GM23338 (cell line): ENCODE data around the gene RTN4RL1. TPM values are rescaled to one million over a fixed set of nuclear protein-coding genes. Genes with fewer than 3 reads are reported as not detected.

Source experiments
- ATAC-seq: fragments of 200-7000 bp; cut with Tn5 transposase; 3 replicates; pipeline ENCODE4 v1.9.1; 2020
- DNase-seq: peaks from one replicate; pipeline ENCODE4 v3.0.0-alpha.2; 2015; ENCODE audit warnings: low spot score
- H2AFZ ChIP-seq: fragments of 200-600 bp; sonication (generic); 2 replicates; pipeline ENCODE4 v1.8.0; 2016; ENCODE audit warnings: antibody characterized with exemption, mild to moderate bottlenecking, moderate library complexity
- H3F3A ChIP-seq: fragments of 200-600 bp; sonication (generic); replicated peaks from 2 replicates; pipeline ENCODE4 v1.8.0; 2017; ENCODE audit warnings: antibody characterized with exemption, mixed run types, low read depth
- H3K27ac ChIP-seq: fragments of 200-600 bp; sonication (generic); 2 replicates; pipeline ENCODE4 v1.6.1; 2016; ENCODE audit warnings: low read depth
- H3K27me3 ChIP-seq: fragments of 200-600 bp; sonication (generic); 2 replicates; pipeline ENCODE4 v1.8.0; 2016; ENCODE audit warnings: mild to moderate bottlenecking, mixed run types, moderate library complexity; ENCODE audit not compliant: insufficient read depth
- H3K36me3 ChIP-seq: fragments of 200-600 bp; sonication (generic); 2 replicates; pipeline ENCODE4 v1.8.0; 2016; ENCODE audit warnings: mild to moderate bottlenecking; ENCODE audit not compliant: insufficient read depth
- H3K4me1 ChIP-seq: fragments of 200-600 bp; sonication (generic); 2 replicates; pipeline ENCODE4 v1.8.0; 2016; ENCODE audit warnings: mild to moderate bottlenecking, moderate library complexity; ENCODE audit not compliant: insufficient read depth
- H3K4me2 ChIP-seq: fragments of 200-600 bp; sonication (generic); 2 replicates; pipeline ENCODE4 v1.7.1; 2017; ENCODE audit warnings: mixed run types
- H3K4me3 ChIP-seq: fragments of 200-600 bp; sonication (generic); 2 replicates; pipeline ENCODE4 v1.6.1; 2016; ENCODE audit warnings: mixed run types
- H3K79me2 ChIP-seq: fragments of 200-600 bp; sonication (generic); replicated peaks from 2 replicates; pipeline ENCODE4 v1.8.0; 2017; ENCODE audit warnings: mild to moderate bottlenecking; ENCODE audit not compliant: insufficient read depth
- H3K9me2 ChIP-seq: fragments of 200-600 bp; sonication (generic); 2 replicates; pipeline ENCODE4 v1.8.0; 2017; ENCODE audit not compliant: insufficient read depth
- H4K20me1 ChIP-seq: fragments of 200-600 bp; sonication (generic); replicated peaks from 2 replicates; pipeline ENCODE4 v1.8.0; 2017; ENCODE audit warnings: mild to moderate bottlenecking; ENCODE audit not compliant: insufficient read depth
- H3K27ac Mint-ChIP-seq: 2 replicates; pipeline ENCODE4 v1.8.0; 2020; ENCODE audit warnings: inconsistent platforms, mild to moderate bottlenecking, moderate library complexity, mixed read lengths
- H3K27me3 Mint-ChIP-seq: 3 replicates; pipeline ENCODE4 v1.8.0; 2022; ENCODE audit warnings: low read depth, mild to moderate bottlenecking, moderate library complexity, mixed read lengths, inconsistent platforms; ENCODE audit not compliant: insufficient read depth, poor library complexity
- H3K36me3 Mint-ChIP-seq: 3 replicates; pipeline ENCODE4 v1.8.0; 2021; ENCODE audit warnings: low read depth, mild to moderate bottlenecking, inconsistent platforms, moderate library complexity, mixed read lengths
- H3K4me1 Mint-ChIP-seq: 3 replicates; pipeline ENCODE4 v1.8.0; 2020; ENCODE audit warnings: mild to moderate bottlenecking, inconsistent platforms, mixed read lengths
- H3K4me3 Mint-ChIP-seq: 3 replicates; pipeline ENCODE4 v1.8.0; 2021; ENCODE audit warnings: moderate library complexity, mild to moderate bottlenecking, inconsistent platforms, mixed read lengths
- H3K9me3 Mint-ChIP-seq: 3 replicates; pipeline ENCODE4 v1.8.0; 2020; ENCODE audit warnings: moderate library complexity, mild to moderate bottlenecking, inconsistent platforms, mixed read lengths
- CREB1 ChIP-seq: fragments of 250-450 bp; sonication (Bioruptor Pico); IDR thresholded peaks from 2 replicates; pipeline ENCODE4 v1.5.0; 2020; ENCODE audit warnings: low read depth, mild to moderate bottlenecking, moderate library complexity
- EZH2 ChIP-seq: fragments of 200-600 bp; sonication (generic); IDR thresholded peaks from one replicate; pipeline ENCODE4 v1.8.0; 2017; ENCODE audit warnings: antibody characterized with exemption, mild to moderate bottlenecking, low read depth; ENCODE audit not compliant: unreplicated experiment
- POLR2AphosphoS5 ChIP-seq: IDR thresholded peaks from 2 replicates; pipeline ENCODE4 v1.6.1; 2016; ENCODE audit warnings: antibody characterized with exemption, low read depth
- polyA plus RNA-seq: library from polyadenylated mRNA; unstranded; fragments of >200 nt; fragmentation: Nextera tagmentation; extraction: Ambion mirVana; gene quantifications from 2 replicates; pipeline ENCODE4 v1.2.1, GENCODE V29; 2016
- total RNA-seq: library from RNA; depleted of rRNA; stranded (reverse); fragments of >200 nt; shearing (Covaris generic); gene quantifications from 2 replicates; pipeline ENCODE4 v1.2.3, GENCODE V29; 2014
- TF ChIP-seq, protein P1 (sequence below), 2 experiments: fragments of 200-600 bp in 1 of 2; sonication (generic) in 1 of 2; conservative IDR thresholded peaks; 2 replicates each; pipeline versions ENCODE4 v1.5.1 to v1.6.1; 2016 to 2017; ENCODE audit warnings: antibody characterized with exemption in 2 of 2, low read depth in 2 of 2, mild to moderate bottlenecking in 2 of 2, moderate library complexity in 1 of 2
- TF ChIP-seq, protein P2 (sequence below): fragments of 250-450 bp; sonication (Bioruptor Pico); IDR thresholded peaks from 2 replicates; pipeline ENCODE4 v1.5.0; 2020; ENCODE audit warnings: mild to moderate bottlenecking, moderate library complexity

The RTN4RL1 gene
- total and polyA plus RNA-seq, 2 experiments from 2014 or later: 0.17 TPM; not detected in 1

DNA sequence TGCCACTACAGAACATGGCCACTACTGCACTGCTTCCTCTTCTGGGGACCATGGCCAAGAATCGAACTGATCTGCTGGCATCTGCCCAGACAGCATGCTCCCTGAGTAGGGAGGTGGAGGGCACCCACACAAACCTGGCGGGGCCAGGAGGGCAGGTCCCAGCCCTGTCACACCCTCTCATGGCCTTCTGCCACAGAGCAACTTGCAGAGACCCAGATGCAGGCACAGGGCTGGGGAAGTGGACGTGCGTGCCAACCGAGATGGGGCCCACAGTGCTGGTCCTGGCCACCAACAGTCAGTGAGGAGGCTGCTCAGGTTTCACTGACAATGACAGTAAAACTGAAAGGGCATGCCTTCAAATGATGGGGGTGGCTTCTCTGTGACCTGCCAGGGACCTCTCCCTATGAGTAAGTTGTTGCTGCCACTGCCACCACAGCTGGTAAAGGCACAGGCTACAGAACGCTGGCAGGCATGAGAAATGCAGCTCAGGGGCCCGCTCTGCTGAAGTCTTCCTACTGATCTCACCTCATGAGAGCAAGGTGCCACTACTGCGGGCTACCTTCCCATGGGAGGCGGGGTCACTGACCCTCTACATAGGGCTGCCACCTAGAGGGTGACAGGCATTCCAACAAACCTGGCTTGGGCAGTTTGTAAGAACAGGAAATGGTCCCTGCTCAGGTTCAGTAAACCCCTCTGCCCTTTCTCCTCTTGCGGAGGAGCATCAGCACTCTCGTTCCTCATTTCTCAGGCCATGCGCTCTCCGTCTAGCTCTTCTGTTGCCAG, 45.3 kb upstream of the RTN4RL1 start:
- Histone ChIP-seq H4K20me1 (no peaks in the 10 kb centered on the region; the same call in none of the 2 replicates), H2AFZ (no peak overlapping the region), H3K27me3 (no peaks in the 10 kb centered on the region), H3K4me1 (peaks cover 9% of the 10 kb centered on the region), H3K27ac (0 out of 2 replicates have a peak overlapping the region, but pooled peaks have one; percentile 50), H3F3A (no peaks in the 10 kb centered on the region; the same call in 1 of the 2 replicates), H3K4me3 (no peak overlapping the region), H3K79me2 (no peaks in the 10 kb centered on the region), H3K4me2 (0 out of 2 replicates have a peak overlapping the region, but pooled peaks have one; percentile 36), H3K9me2 (no peaks in the 10 kb centered on the region), H3K36me3 (no peaks in the 10 kb centered on the region)
- H3K4me3 Mint-ChIP-seq: no peak overlapping the region; the same call in 2 of the 3 replicates
- H3K27me3 Mint-ChIP-seq: peaks cover 18% of the 10 kb centered on the region
- no peak for TF ChIP-seq EZH2
- no peak for TF ChIP-seq POLR2AphosphoS5
- TF ChIP-seq, protein P1, sequence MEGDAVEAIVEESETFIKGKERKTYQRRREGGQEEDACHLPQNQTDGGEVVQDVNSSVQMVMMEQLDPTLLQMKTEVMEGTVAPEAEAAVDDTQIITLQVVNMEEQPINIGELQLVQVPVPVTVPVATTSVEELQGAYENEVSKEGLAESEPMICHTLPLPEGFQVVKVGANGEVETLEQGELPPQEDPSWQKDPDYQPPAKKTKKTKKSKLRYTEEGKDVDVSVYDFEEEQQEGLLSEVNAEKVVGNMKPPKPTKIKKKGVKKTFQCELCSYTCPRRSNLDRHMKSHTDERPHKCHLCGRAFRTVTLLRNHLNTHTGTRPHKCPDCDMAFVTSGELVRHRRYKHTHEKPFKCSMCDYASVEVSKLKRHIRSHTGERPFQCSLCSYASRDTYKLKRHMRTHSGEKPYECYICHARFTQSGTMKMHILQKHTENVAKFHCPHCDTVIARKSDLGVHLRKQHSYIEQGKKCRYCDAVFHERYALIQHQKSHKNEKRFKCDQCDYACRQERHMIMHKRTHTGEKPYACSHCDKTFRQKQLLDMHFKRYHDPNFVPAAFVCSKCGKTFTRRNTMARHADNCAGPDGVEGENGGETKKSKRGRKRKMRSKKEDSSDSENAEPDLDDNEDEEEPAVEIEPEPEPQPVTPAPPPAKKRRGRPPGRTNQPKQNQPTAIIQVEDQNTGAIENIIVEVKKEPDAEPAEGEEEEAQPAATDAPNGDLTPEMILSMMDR (conservative IDR thresholded peaks at IDR 0.05; ENCODE audit: low read depth in 2 of 2): peak; percentile 29 to 63; a peak in 3 of 4 replicates
- TF ChIP-seq, protein P2, sequence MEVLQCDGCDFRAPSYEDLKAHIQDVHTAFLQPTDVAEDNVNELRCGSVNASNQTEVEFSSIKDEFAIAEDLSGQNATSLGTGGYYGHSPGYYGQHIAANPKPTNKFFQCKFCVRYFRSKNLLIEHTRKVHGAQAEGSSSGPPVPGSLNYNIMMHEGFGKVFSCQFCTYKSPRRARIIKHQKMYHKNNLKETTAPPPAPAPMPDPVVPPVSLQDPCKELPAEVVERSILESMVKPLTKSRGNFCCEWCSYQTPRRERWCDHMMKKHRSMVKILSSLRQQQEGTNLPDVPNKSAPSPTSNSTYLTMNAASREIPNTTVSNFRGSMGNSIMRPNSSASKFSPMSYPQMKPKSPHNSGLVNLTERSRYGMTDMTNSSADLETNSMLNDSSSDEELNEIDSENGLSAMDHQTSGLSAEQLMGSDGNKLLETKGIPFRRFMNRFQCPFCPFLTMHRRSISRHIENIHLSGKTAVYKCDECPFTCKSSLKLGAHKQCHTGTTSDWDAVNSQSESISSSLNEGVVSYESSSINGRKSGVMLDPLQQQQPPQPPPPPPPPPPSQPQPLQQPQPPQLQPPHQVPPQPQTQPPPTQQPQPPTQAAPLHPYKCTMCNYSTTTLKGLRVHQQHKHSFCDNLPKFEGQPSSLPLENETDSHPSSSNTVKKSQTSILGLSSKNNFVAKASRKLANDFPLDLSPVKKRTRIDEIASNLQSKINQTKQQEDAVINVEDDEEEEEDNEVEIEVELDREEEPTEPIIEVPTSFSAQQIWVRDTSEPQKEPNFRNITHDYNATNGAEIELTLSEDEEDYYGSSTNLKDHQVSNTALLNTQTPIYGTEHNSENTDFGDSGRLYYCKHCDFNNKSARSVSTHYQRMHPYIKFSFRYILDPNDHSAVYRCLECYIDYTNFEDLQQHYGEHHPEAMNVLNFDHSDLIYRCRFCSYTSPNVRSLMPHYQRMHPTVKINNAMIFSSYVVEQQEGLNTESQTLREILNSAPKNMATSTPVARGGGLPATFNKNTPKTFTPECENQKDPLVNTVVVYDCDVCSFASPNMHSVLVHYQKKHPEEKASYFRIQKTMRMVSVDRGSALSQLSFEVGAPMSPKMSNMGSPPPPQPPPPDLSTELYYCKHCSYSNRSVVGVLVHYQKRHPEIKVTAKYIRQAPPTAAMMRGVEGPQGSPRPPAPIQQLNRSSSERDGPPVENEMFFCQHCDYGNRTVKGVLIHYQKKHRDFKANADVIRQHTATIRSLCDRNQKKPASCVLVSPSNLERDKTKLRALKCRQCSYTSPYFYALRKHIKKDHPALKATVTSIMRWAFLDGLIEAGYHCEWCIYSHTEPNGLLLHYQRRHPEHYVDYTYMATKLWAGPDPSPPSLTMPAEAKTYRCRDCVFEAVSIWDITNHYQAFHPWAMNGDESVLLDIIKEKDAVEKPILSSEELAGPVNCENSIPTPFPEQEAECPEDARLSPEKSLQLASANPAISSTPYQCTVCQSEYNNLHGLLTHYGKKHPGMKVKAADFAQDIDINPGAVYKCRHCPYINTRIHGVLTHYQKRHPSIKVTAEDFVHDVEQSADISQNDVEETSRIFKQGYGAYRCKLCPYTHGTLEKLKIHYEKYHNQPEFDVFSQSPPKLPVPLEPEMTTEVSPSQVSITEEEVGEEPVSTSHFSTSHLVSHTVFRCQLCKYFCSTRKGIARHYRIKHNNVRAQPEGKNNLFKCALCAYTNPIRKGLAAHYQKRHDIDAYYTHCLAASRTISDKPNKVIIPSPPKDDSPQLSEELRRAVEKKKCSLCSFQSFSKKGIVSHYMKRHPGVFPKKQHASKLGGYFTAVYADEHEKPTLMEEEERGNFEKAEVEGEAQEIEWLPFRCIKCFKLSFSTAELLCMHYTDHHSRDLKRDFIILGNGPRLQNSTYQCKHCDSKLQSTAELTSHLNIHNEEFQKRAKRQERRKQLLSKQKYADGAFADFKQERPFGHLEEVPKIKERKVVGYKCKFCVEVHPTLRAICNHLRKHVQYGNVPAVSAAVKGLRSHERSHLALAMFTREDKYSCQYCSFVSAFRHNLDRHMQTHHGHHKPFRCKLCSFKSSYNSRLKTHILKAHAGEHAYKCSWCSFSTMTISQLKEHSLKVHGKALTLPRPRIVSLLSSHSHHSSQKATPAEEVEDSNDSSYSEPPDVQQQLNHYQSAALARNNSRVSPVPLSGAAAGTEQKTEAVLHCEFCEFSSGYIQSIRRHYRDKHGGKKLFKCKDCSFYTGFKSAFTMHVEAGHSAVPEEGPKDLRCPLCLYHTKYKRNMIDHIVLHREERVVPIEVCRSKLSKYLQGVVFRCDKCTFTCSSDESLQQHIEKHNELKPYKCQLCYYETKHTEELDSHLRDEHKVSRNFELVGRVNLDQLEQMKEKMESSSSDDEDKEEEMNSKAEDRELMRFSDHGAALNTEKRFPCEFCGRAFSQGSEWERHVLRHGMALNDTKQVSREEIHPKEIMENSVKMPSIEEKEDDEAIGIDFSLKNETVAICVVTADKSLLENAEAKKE (CRISPR knock-in tag): no peak
- no peak for TF ChIP-seq CREB1 (CRISPR knock-in tag)
- H3K4me1 Mint-ChIP-seq: peaks cover 33% of the 10 kb centered on the region
- H3K36me3 Mint-ChIP-seq: peaks cover 6% of the 10 kb centered on the region; the same call in 2 of the 3 replicates
- DNase-seq (peak; percentile 83), ATAC-seq (peak; percentile 76)
- H3K9me3 Mint-ChIP-seq: no peaks in the 10 kb centered on the region
- no peak overlapping the region for H3K27ac Mint-ChIP-seq
